A549 (cell line): ENCODE results near the gene AEBP1.

Experiments used
- CEBPB ChIP-seq, 2 experiments: fragments of >200 bp in 1 of 2; sonication (Bioruptor Twin) in 1 of 2; formaldehyde crosslinking in 1 of 2; IDR thresholded peaks; 2 replicates each; pipeline ENCODE4 v1.6.1; 2012 to 2016
- EP300 ChIP-seq, 2 experiments: fragments of >200 bp; sonication (Bioruptor Twin); formaldehyde crosslinking; IDR thresholded peaks; 2 replicates in 1 of 2; 3 replicates in 1 of 2; pipeline ENCODE4 v1.6.1; 2016 to 2017
- ESRRA ChIP-seq: fragments of 150-350 bp; IDR thresholded peaks from 2 replicates; pipeline ENCODE4 v1.6.1; 2014; ENCODE audit warnings: mild to moderate bottlenecking, low read length, borderline replicate concordance
- HOXB13 ChIP-seq: fragments of 250-450 bp; sonication (Bioruptor Pico); IDR thresholded peaks from 2 replicates; pipeline ENCODE4 v1.5.0; 2020; ENCODE audit warnings: low read depth, mild to moderate bottlenecking, moderate library complexity
- HOXB5 ChIP-seq: fragments of 250-450 bp; sonication (Bioruptor Pico); IDR thresholded peaks from 2 replicates; pipeline ENCODE4 v1.5.0; 2020; ENCODE audit warnings: mild to moderate bottlenecking, moderate library complexity
- JUNB ChIP-seq: fragments of >200 bp; sonication (Bioruptor Twin); formaldehyde crosslinking; IDR thresholded peaks from 2 replicates; pipeline ENCODE4 v1.6.1; 2016
- NR3C1 ChIP-seq: fragments of >200 bp; sonication (Bioruptor Twin); formaldehyde crosslinking; IDR thresholded peaks from 3 replicates; pipeline ENCODE4 v1.6.1; 2017
- POLR2A ChIP-seq: IDR thresholded peaks from 2 replicates; pipeline ENCODE4 v1.6.1; 2012; ENCODE audit warnings: mild to moderate bottlenecking, low read length
- SREBF2 ChIP-seq: fragments of 450-650 bp; IDR thresholded peaks from 2 replicates; pipeline ENCODE4 v1.6.1; 2014; ENCODE audit warnings: mild to moderate bottlenecking, moderate library complexity
- ZFP36 ChIP-seq: fragments of 450-650 bp; IDR thresholded peaks from 2 replicates; pipeline ENCODE4 v1.6.1; 2014; ENCODE audit warnings: borderline replicate concordance; ENCODE audit not compliant: partially characterized antibody
- TF ChIP-seq, protein P1 (sequence below): fragments of 450-650 bp; IDR thresholded peaks from 2 replicates; pipeline ENCODE4 v1.6.1; 2014; ENCODE audit warnings: antibody characterized with exemption
- TF ChIP-seq, protein P2 (sequence below): IDR thresholded peaks from 2 replicates; pipeline ENCODE4 v1.6.1; 2012; ENCODE audit warnings: low read depth, borderline replicate concordance
- TF ChIP-seq, protein P3 (sequence below): fragments of >200 bp; sonication (Bioruptor Twin); formaldehyde crosslinking; IDR thresholded peaks from 3 replicates; pipeline ENCODE4 v1.5.1; 2016
- TF ChIP-seq, protein P4 (sequence below): fragments of 150-350 bp; IDR thresholded peaks from 2 replicates; pipeline ENCODE4 v1.6.1; 2014; ENCODE audit warnings: low read depth, mild to moderate bottlenecking, low read length

DNA sequence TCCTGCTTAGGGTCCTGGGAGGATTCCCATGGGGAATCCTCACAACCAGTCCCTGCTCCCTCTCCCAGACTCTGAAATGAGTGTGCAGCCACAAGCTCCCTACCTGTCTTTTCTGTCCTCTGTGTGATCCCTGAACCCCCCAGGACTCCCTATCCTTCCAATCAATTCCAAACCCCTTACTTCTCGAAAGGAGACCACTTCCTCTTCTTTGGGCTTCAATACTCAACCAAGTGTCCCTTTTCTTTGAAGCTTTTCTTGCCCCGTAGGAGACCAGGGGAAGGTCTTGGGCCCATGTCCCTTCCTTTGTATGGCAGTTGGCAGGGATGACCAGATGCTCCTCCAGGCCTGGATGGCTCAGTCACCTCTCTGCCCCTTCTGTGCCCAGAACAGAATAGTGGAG lies 1.7 kb downstream of the AEBP1 start:
- TF ChIP-seq CEBPB (IDR thresholded peaks at IDR 0.05) (no peak), EP300 (IDR thresholded peaks at IDR 0.05) (no peak), HOXB5 (CRISPR knock-in tag) (no peak), SREBF2 (no peak), ESRRA (no peak), JUNB (no peak), ZFP36 (no peak), NR3C1 (no peak), POLR2A (no peak), HOXB13 (CRISPR knock-in tag) (no peak)
- TF ChIP-seq, protein P1, sequence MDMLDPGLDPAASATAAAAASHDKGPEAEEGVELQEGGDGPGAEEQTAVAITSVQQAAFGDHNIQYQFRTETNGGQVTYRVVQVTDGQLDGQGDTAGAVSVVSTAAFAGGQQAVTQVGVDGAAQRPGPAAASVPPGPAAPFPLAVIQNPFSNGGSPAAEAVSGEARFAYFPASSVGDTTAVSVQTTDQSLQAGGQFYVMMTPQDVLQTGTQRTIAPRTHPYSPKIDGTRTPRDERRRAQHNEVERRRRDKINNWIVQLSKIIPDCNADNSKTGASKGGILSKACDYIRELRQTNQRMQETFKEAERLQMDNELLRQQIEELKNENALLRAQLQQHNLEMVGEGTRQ, result no peak
- TF ChIP-seq, protein P2, sequence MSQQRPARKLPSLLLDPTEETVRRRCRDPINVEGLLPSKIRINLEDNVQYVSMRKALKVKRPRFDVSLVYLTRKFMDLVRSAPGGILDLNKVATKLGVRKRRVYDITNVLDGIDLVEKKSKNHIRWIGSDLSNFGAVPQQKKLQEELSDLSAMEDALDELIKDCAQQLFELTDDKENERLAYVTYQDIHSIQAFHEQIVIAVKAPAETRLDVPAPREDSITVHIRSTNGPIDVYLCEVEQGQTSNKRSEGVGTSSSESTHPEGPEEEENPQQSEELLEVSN, result no peak
- TF ChIP-seq, protein P3, sequence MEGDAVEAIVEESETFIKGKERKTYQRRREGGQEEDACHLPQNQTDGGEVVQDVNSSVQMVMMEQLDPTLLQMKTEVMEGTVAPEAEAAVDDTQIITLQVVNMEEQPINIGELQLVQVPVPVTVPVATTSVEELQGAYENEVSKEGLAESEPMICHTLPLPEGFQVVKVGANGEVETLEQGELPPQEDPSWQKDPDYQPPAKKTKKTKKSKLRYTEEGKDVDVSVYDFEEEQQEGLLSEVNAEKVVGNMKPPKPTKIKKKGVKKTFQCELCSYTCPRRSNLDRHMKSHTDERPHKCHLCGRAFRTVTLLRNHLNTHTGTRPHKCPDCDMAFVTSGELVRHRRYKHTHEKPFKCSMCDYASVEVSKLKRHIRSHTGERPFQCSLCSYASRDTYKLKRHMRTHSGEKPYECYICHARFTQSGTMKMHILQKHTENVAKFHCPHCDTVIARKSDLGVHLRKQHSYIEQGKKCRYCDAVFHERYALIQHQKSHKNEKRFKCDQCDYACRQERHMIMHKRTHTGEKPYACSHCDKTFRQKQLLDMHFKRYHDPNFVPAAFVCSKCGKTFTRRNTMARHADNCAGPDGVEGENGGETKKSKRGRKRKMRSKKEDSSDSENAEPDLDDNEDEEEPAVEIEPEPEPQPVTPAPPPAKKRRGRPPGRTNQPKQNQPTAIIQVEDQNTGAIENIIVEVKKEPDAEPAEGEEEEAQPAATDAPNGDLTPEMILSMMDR, result no peak
- TF ChIP-seq, protein P4, sequence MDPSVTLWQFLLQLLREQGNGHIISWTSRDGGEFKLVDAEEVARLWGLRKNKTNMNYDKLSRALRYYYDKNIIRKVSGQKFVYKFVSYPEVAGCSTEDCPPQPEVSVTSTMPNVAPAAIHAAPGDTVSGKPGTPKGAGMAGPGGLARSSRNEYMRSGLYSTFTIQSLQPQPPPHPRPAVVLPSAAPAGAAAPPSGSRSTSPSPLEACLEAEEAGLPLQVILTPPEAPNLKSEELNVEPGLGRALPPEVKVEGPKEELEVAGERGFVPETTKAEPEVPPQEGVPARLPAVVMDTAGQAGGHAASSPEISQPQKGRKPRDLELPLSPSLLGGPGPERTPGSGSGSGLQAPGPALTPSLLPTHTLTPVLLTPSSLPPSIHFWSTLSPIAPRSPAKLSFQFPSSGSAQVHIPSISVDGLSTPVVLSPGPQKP, result no peak
